Brain microvascular endothelial cell (primary cell): ENCODE data around the gene ALK.

Experiments used
- DNase-seq: peaks from one replicate; pipeline ENCODE4 v3.0.0-alpha.2; 2020
- H3K27ac ChIP-seq: fragments of 250-450 bp; sonication (Bioruptor Pico); 2 replicates; pipeline ENCODE4 v1.5.1; 2020; ENCODE audit warnings: mild to moderate bottlenecking, moderate library complexity
- H3K27me3 ChIP-seq: fragments of 250-450 bp; sonication (Bioruptor Pico); replicated peaks from 2 replicates; pipeline ENCODE4 v1.5.1; 2020; ENCODE audit warnings: mild to moderate bottlenecking
- H3K36me3 ChIP-seq: fragments of 250-450 bp; sonication (Bioruptor Pico); replicated peaks from 2 replicates; pipeline ENCODE4 v1.5.1; 2020; ENCODE audit warnings: mild to moderate bottlenecking
- H3K4me3 ChIP-seq: 2 replicates; pipeline ENCODE4 v1.5.1; 2011; ENCODE audit warnings: low read depth, mild to moderate bottlenecking, control low read depth, low read length, moderate library complexity
- in situ Hi-C: cut with HindIII; loops from 2 replicates; pipeline ENCODE4 v1.10.0; 2017; ENCODE audit warnings: low sequenced_read_pairs, low pct_ligation_motif_present
- TF ChIP-seq, protein P1 (sequence below): IDR thresholded peaks from 2 replicates; pipeline ENCODE4 v1.5.1; 2011; ENCODE audit warnings: low read depth, mild to moderate bottlenecking, moderate library complexity, low read length, control low read depth, inconsistent platforms; ENCODE audit errors: missing control alignments

Gene ALK

DNA sequence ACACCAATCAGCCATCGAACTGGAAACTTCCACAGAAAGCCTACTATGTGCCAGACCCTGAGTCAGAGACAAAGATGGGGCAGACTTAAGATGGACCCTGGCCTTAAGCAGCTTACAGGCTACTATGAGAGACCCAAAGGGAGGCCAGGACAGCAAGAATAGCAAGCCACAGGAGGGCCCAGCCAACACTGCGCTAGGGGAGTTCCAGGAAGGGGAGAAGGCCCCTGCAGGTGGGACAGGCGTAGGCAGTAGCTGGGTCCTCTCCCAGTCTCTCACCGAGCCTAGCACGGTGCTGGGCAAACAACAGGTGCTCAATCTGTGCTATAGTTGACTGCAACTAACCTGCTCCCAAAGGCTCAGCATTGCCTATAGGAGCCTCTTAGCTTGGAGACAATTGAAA is 670.0 kb downstream of the ALK start:
- in situ Hi-C loops = no loop called here
- H3K27ac ChIP-seq = no peak overlapping the region
- no peak overlapping the region for H3K4me3 ChIP-seq
- DNase-seq = no peak
- H3K27me3 ChIP-seq = no peaks in the 10 kb centered on the region
- TF ChIP-seq, protein P1, sequence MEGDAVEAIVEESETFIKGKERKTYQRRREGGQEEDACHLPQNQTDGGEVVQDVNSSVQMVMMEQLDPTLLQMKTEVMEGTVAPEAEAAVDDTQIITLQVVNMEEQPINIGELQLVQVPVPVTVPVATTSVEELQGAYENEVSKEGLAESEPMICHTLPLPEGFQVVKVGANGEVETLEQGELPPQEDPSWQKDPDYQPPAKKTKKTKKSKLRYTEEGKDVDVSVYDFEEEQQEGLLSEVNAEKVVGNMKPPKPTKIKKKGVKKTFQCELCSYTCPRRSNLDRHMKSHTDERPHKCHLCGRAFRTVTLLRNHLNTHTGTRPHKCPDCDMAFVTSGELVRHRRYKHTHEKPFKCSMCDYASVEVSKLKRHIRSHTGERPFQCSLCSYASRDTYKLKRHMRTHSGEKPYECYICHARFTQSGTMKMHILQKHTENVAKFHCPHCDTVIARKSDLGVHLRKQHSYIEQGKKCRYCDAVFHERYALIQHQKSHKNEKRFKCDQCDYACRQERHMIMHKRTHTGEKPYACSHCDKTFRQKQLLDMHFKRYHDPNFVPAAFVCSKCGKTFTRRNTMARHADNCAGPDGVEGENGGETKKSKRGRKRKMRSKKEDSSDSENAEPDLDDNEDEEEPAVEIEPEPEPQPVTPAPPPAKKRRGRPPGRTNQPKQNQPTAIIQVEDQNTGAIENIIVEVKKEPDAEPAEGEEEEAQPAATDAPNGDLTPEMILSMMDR = no peak
- H3K36me3 ChIP-seq = no peaks in the 10 kb centered on the region

- in situ Hi-C loops = no loop called here
- Histone ChIP-seq H3K4me3 (no peak overlapping the region), H3K27ac (no peak overlapping the region), H3K36me3 (no peaks in the 10 kb centered on the region), H3K27me3 (no peaks in the 10 kb centered on the region)
- TF ChIP-seq, protein P1 = no peak
- DNase-seq = no peak
These were observed 670.4 kb downstream of the ALK start for GRCh38 chr2:29250977-29251376.

GRCh38 chr2:29249666-29250253 is 671.6 kb downstream of the ALK start:
- in situ Hi-C loops = no loop called here
- Histone ChIP-seq H3K36me3 (no peaks in the 10 kb centered on the region), H3K4me3 (no peak overlapping the region), H3K27me3 (no peaks in the 10 kb centered on the region), H3K27ac (no peak overlapping the region)
- DNase-seq = no peak
- TF ChIP-seq, protein P1 = no peak

- in situ Hi-C loops = no loop called here
- no peak for DNase-seq
- Histone ChIP-seq H3K4me3 (no peak overlapping the region), H3K27ac (no peak overlapping the region), H3K36me3 (no peaks in the 10 kb centered on the region), H3K27me3 (no peaks in the 10 kb centered on the region)
- TF ChIP-seq, protein P1 = no peak
These were observed 674.0 kb downstream of the ALK start for GRCh38 chr2:29247336-29247914.

- Histone ChIP-seq H3K27me3 (no peaks in the 10 kb centered on the region), H3K4me3 (no peak overlapping the region), H3K27ac (no peak overlapping the region), H3K36me3 (no peaks in the 10 kb centered on the region)
- TF ChIP-seq, protein P1 = no peak
- in situ Hi-C loops = no loop called here
- DNase-seq = no peak
These were observed 674.7 kb downstream of the ALK start for GRCh38 chr2:29246383-29247300.
